T-helper 1 cell treated with Interleukin-12 subunit alpha and Interleukin-12 subunit beta and Interleukin-4 antibody, amounts not matched to agents 30 μg/mL and 1 μg/mL, for 36 hours (primary cell): ENCODE data around the gene SLC6A8.
A peak's percentile ranks its signal among the peaks of the same experiment; 100 is the strongest.

Experiments
- H3K27ac Mint-ChIP-seq: one replicate; pipeline ENCODE4 v1.8.0; 2021; ENCODE audit warnings: mild to moderate bottlenecking, mixed read lengths
- H3K27me3 Mint-ChIP-seq: one replicate; pipeline ENCODE4 v1.8.0; 2021; ENCODE audit warnings: low read depth, mixed read lengths
- H3K36me3 Mint-ChIP-seq: one replicate; pipeline ENCODE4 v1.8.0; 2021; ENCODE audit warnings: low read depth, mixed read lengths
- H3K4me1 Mint-ChIP-seq: one replicate; pipeline ENCODE4 v1.8.0; 2021; ENCODE audit warnings: low read depth, mixed read lengths
- H3K4me3 Mint-ChIP-seq: one replicate; pipeline ENCODE4 v1.8.0; 2021; ENCODE audit warnings: mild to moderate bottlenecking, moderate library complexity, mixed read lengths
- H3K9me3 Mint-ChIP-seq: one replicate; pipeline ENCODE4 v1.8.0; 2021; ENCODE audit warnings: mixed read lengths

The SLC6A8 gene

DNA sequence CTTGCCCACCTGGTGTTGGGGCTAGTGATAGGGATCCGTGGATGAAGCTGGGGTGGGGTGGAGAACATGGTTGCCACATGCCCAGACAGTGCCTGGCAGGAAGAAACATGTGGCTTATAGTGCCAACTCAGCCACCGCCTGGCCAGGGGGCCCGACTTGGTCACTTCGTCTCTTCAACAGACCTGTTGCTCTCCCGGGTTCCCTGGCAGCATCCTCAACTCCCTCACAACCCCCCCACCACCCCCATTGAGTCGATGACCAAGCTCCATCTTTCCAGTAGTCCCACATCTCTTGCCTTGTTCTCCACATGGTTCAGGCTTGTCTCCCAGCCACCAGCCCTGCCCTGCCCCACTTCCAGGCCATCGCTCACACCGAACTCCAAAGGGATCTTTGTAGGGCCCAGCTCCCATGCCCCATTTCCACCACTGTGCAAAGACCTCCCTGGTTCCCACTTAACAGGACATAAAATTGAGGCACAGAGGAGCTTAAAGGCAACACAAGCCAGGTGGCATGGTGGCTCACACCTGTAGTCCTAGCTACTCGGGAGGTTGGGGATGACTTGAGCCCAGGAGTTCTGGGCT is 21.9 kb upstream of the SLC6A8 start:
- Mint-ChIP-seq H3K27ac (no peak overlapping the region), H3K27me3 (peaks cover 36% of the 10 kb centered on the region), H3K4me1 (peaks cover 10% of the 10 kb centered on the region), H3K4me3 (no peak overlapping the region), H3K9me3 (no peaks in the 10 kb centered on the region), H3K36me3 (no peaks in the 10 kb centered on the region)

DNA sequence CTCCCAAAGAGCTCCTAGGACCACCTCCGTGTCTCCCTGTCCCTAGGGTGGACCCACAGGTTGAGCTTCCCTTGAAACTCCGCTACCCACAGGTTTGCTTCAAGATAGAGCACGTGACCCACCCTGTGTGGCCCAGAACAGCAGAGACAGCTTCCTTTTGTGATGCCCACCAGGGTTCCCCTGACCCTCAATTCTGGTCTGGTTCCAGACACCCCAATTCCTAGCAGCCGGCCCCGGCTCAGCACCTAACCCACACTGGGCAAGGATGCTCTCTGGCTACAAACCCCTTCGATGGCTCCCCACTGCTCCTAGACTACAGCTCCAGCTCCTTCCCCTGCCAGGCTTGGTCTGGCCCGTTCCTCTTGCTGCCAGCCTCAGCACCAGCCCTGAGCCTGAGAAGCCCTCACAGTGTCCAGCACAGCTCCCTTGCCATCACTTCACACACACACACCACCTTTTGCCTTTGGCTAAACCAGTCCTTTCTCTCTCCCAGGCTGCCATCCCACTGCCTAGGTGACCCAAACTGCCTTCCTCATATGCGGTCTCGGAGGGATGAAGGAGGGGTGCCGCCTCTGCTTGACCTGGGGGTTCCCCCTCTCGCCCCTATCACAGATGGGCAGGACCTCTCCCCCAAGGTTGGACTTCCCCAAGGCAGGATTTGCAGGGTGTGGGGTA is 20.3 kb upstream of the SLC6A8 start:
- H3K4me1 Mint-ChIP-seq, result peaks cover 7% of the 10 kb centered on the region
- H3K27ac Mint-ChIP-seq, result no peak overlapping the region
- no peaks in the 10 kb centered on the region for H3K9me3 Mint-ChIP-seq
- H3K27me3 Mint-ChIP-seq, result peaks cover 24% of the 10 kb centered on the region
- H3K4me3 Mint-ChIP-seq, result peak overlapping the region; percentile 76
- H3K36me3 Mint-ChIP-seq, result no peaks in the 10 kb centered on the region

DNA sequence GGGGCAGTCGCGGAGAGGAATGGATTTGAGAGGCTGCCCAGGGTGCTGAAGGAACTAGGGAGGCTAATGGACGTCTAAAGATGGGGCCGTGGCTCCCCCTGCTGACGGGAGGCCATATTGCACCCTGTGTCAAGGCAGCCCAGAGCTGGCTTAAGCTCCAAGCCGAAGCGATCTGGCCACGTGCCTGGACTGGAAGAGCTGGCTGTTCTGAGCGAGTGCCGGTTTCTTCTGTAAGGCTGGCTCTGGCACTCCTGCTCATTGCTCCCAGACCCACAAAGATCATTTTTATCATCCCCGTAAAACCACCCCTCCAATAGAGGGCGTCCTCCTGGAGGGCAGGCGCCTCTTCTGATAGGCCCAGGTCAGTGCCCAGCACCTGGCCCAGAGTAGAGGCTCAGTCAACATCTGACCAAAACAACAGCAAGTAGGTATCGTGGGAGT is 19.8 kb upstream of the SLC6A8 start:
- peak overlapping the region; percentile 76 for H3K4me3 Mint-ChIP-seq
- peaks cover 7% of the 10 kb centered on the region for H3K4me1 Mint-ChIP-seq
- no peaks in the 10 kb centered on the region for H3K9me3 Mint-ChIP-seq
- H3K27ac Mint-ChIP-seq, result no peak overlapping the region
- no peaks in the 10 kb centered on the region for H3K36me3 Mint-ChIP-seq
- peaks cover 24% of the 10 kb centered on the region for H3K27me3 Mint-ChIP-seq

DNA sequence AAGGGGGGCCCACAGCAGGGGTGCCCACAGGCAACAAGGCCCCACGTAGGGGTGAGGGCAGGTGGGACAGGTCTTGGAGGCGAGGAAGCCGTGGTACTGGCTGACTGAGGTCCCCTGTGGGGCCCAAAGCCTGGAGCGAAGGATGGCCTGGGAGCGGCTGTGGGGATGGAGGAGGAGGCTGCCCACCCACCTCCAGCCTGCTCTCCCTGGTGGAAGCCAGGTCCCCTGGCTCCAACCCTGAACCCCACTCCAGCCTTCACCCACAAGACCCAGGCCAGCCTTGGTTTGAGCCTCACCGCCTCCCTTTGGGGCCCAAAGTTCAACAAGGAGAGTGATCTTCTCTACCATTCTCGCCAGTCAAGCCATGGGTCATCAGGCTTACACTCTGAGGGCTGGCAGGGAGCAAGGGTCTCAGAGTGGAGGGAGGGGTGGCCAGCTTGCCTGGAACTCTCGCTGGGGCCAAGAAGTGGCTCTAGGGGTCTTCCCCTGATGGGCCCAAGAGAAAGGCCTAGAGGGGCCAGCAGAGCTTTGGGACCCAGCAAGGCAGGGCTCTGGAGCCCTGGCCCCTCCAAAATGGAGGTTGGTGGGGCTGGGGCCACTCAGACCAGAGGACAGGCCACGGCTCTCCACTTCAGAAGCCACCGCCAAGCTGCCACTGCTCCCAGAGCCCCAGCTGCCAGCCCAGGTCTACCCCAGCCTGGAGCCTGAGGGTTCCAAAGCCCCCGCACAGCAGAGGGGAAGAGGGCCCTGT is 19.1 kb upstream of the SLC6A8 start:
- Mint-ChIP-seq H3K36me3 (no peaks in the 10 kb centered on the region), H3K4me3 (no peak overlapping the region), H3K27ac (no peak overlapping the region), H3K4me1 (peaks cover 7% of the 10 kb centered on the region), H3K9me3 (no peaks in the 10 kb centered on the region), H3K27me3 (peaks cover 27% of the 10 kb centered on the region)

DNA sequence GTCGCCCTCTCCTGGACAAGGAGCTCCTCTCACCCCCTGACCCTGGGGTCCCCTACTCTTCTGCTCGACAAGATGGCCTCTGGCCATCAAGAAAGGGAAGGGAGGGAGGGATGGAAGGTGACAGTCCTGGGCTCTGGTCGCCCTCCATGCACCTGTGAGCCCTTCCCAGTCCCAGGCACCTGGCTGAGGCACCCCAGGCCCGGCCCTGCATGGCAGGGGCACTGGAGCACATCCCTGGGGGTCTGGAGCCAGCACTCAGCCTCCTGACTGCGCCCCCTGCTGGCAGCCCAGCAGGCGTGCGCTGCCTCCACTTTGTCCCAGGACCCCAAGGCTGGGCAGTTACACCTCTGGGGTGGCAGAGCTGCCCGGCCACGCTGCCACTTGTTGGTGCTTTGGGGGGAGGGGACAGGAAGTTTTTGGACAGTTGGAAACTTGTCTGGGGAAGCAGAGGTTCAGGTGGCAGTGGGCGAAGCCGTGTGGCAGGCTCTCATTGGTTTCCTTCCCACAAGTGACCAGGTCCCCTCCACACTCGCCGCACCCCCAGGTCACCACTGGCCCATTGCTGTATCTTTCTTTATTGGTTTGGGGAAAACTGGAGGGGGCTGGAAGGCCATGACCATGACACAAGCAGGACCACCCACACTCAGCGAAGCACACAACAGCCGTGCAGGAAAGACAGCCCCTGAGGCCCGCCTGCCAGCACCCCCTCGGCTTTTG is 18.4 kb upstream of the SLC6A8 start:
- peaks cover 32% of the 10 kb centered on the region for H3K27me3 Mint-ChIP-seq
- H3K27ac Mint-ChIP-seq, result no peak overlapping the region
- H3K9me3 Mint-ChIP-seq, result no peaks in the 10 kb centered on the region
- no peak overlapping the region for H3K4me3 Mint-ChIP-seq
- H3K4me1 Mint-ChIP-seq, result peaks cover 7% of the 10 kb centered on the region
- no peaks in the 10 kb centered on the region for H3K36me3 Mint-ChIP-seq

DNA sequence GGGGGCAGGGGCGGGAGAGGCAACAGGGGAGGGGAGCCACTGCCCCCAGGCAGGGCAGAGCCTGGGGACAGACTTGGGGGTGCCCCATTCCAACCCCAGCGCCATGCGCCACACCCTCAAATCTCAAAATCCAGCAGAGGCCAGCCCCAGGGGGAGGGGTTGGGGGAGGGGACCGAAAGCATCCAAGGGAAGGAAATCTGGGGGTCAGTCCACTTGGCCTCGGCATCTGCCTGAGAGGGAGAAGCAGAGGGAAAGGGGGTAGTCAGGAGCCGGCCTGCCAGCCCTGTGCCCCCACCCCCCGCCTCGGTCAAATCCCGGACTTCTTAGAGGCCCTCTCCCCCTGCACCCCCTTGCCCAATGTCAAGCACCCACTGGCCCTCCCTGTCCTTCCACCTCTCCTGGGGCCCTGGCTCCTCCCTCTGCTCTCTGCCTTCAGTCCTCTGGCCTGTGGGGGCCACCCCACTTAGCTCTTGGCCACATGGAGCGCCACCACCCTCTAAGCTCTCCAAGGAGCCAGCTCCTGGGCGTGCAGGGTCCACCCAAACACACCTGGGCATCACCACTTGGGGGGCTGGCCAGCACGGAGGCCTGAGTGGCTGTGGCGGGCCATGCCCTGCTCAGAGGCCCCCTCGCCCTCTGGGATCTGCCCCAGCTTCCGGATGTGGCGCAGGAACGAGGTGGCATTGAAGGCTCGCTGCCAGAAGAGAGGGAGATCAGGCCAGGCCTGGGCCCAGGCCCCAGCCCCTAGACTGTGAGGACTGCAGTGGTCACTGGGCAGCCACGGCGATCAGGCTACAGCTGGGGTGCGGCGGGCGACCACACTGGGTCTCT is 17.6 kb upstream of the SLC6A8 start:
- Mint-ChIP-seq H3K4me1 (peaks cover 7% of the 10 kb centered on the region), H3K4me3 (no peak overlapping the region), H3K27ac (no peak overlapping the region), H3K9me3 (no peaks in the 10 kb centered on the region), H3K27me3 (peaks cover 35% of the 10 kb centered on the region), H3K36me3 (no peaks in the 10 kb centered on the region)

DNA sequence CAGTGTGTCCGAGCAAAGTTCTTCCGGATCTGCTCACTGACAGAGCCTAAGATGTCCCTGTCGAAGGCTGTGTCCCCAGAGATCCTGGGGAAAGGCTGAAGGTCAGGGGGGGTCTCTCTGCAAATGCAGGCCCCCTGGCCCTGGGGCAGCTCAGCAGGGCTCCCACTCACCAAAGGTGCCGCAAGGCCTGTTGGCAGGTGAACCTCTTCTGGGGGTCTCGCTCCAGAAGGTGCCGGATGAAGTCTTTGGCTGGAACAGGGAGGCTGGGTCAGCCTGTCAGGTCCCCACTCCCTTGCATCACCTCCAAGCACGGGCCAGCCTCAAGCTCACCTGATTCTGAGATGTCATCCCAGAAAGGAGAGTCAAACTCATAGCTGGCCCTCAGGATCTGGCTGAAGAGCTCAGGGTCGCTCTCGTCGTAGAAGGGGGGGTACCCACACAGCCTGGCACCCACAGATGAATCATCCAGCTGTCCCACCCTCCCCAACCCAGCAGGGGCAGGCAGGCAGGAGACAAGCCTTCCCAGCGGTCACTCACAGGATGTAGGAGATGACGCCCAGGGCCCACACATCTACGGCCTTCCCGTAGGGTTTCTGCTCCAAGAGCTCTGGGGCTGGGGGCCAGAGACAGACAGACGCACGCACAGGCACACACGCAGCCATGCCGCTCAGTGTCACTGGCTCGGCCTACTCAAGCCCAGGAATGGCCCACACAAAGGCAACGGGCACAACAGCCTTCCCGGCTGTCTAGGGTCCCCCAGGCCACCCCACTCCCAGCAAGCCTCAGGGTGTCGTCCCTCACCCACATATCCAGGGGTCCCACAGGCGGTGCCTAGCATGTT is 16.8 kb upstream of the SLC6A8 start:
- no peaks in the 10 kb centered on the region for H3K9me3 Mint-ChIP-seq
- H3K27me3 Mint-ChIP-seq, result peaks cover 32% of the 10 kb centered on the region
- peaks cover 7% of the 10 kb centered on the region for H3K4me1 Mint-ChIP-seq
- H3K36me3 Mint-ChIP-seq, result no peaks in the 10 kb centered on the region
- H3K27ac Mint-ChIP-seq, result no peak overlapping the region
- no peak overlapping the region for H3K4me3 Mint-ChIP-seq

DNA sequence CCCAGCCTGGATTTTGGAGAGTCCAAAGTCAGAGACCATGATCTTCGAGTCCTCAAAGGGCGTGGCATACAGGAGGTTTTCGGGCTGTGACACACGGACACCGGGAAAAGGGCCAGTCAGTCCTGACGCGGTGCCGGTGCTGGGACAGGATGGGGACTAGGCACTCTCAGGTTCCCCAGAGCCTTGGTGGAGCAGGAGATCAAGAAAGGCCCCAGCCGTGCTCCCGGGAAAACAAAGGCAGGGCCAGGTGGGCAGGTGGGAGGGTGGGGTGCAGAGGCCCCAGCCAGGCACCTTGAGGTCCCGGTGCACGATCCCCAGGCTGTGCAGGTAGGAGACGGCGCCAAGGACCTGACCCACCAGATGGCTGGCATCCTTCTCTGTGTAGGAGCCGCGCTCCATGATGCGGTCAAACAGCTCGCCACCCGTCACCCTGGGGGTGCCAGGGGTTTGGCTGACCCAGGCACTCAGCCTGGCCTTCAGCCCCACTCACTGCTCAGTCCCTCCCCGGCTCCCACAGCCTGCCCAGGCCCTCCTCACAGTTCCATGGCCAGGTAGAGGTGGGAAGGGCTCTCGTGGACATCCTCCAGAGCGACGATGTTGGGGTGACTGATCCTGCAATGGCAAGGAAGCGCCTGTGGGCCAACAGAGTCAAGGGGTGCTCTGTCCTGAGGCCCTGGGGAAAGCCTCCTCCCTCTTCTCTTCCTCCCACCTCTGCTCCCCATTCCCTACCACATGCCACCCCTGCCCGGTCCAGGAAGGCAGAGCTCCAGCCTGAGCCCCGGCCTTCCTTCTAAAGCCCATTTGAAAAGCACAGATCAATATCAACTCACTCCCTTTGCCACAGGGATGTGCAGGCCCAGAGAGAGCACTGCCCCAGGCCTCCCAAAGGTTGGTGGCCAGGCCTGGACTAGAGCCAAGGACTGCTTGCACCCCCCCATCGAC is 15.9 kb upstream of the SLC6A8 start:
- H3K4me1 Mint-ChIP-seq, result peaks cover 7% of the 10 kb centered on the region
- no peak overlapping the region for H3K4me3 Mint-ChIP-seq
- no peak overlapping the region for H3K27ac Mint-ChIP-seq
- H3K9me3 Mint-ChIP-seq, result no peaks in the 10 kb centered on the region
- H3K27me3 Mint-ChIP-seq, result peaks cover 29% of the 10 kb centered on the region
- H3K36me3 Mint-ChIP-seq, result no peaks in the 10 kb centered on the region

DNA sequence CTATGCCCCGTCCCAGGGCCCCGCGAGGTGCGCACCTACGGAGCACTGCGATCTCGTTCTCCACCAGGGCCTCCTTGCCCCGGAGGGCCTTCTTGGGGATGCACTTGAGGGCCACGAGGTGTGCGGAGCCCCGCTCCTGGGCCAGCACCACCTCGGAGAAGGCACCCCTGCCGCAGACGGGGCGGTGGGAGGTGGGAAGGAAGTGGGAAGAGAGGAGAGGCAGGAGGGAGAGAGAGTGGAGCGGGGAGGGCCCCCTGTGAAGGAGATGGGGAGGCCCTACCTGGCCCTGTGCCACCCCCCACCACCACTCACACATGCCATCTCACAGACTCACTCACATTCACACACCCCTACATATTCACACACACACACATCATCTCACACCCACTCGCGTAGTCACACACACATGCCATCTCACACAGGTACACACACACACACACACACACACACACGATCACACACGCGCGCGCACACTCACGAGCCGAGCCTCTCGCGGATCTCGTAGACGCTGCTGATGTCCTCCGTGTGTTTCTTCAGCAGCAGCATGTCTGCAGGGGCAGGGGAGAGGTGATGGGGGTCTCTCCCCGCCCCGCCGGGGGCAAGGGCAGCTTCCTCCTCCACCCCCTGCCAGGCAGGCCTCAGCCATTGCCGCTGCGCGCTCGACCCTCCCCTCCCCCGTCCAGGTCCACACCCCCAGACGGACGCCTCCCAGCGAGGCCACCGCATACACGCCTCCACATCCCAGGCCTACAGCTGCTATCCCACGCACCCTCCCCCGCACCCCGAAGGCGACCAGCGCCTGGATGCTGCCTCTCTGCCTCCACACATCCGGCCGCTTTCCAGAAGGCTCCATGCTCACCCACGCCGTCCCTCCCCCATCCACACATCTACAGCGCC is 14.9 kb upstream of the SLC6A8 start:
- no peak overlapping the region for H3K4me3 Mint-ChIP-seq
- peaks cover 30% of the 10 kb centered on the region for H3K27me3 Mint-ChIP-seq
- H3K36me3 Mint-ChIP-seq, result no peaks in the 10 kb centered on the region
- H3K27ac Mint-ChIP-seq, result no peak overlapping the region
- peaks cover 4% of the 10 kb centered on the region for H3K4me1 Mint-ChIP-seq
- no peaks in the 10 kb centered on the region for H3K9me3 Mint-ChIP-seq

DNA sequence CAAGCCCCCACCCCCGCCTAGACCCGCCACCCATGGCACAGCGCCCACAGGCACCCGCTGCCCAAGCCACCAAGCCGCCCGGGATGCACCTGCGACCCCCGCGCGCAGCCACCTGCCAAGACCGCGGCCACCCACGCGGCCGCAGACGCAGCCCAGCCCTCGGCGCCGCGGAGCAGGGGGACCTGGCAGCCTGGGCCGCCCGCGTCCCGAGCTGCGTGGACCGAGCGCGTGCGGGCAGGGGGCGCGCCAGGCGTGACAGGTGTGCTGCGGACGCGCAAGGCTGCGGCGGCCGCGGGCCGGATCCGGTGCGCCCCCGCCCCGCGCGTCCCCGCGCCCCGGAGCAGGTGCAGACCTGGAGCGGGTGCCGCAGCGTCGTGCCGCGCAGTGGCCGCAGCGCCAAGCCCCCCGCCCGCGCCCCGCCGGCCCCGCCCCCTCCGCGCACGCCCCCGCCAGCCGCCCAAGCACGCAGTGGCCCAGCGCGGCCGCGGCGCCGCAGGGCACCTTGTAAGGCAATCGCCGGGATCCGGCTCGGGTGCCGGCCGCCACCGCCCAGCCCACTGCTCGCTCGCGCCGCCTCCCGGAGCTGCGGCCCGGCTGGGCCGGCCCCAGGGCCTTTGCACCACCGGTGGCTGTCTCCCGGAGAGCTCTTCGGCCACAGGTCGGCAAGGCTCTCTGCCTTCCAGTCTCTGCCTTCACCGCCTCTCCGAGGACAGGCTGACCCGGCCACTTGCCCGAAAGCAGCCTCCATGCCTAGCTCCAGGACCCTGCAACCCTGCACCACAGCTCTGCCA is 14.1 kb upstream of the SLC6A8 start, which contains the start of gene PNCK:
PNCK (minus strand) TSS at position 386 of the 791 bp plus-strand sequence. CDS start 737 bp downstream, outside the sequence.
- no peaks in the 10 kb centered on the region for H3K9me3 Mint-ChIP-seq
- H3K4me3 Mint-ChIP-seq, result no peak within 1 kb of the TSS
- no peak within 1 kb of the TSS for H3K27ac Mint-ChIP-seq
- H3K36me3 Mint-ChIP-seq, result no peaks in the 10 kb centered on the region
- H3K27me3 Mint-ChIP-seq, result peaks cover 28% of the 10 kb centered on the region
- H3K4me1 Mint-ChIP-seq, result no peaks in the 10 kb centered on the region

DNA sequence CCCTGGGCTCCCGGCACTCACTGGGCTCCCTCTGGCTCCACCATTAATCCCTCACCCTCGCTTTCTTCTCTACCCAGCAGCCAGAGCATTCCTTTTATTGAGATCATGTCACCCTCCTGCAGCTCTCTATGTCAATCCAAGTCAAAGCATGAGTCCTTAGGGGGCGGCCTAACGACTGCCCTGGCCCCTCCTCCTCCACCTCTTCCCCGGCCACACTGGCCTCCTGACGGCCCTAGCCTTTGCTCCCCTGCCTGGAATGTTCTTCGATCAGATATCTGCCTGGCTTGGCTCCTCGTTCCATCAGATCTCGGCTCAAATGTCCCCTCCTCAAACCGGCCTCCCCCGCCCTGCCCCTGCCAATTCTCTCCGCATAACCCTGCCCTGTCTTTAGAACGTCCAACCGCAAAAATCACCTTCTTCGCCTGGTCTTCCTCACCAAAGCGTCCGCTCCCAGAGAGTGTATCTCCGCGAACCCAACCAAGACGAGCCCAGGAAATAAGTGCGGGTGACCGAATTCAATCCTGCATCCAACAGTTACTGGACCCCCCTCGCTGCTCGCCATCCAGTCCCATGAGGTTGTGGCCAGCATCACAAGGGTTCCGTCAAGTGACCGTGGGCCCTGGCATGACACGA is 13.4 kb upstream of the SLC6A8 start:
- Mint-ChIP-seq H3K9me3 (no peaks in the 10 kb centered on the region), H3K27me3 (peaks cover 28% of the 10 kb centered on the region), H3K36me3 (no peaks in the 10 kb centered on the region), H3K4me3 (no peak overlapping the region), H3K4me1 (no peaks in the 10 kb centered on the region), H3K27ac (no peak overlapping the region)
